ENCODE data around the gene CFAP221. TPM values are rescaled to one million over a fixed set of nuclear protein-coding genes. Genes with fewer than 3 reads are reported as not detected.
"Not testable (repeated sequence)": the region's sequence is repeated elsewhere in the genome, so short reads cannot be mapped to it uniquely, and the experiment has no call there.

The CFAP221 gene
- polyA plus RNA-seq, 2 of the 4 experiments (the other 2 are of a cell fraction): 0.17 to 0.30 TPM

GRCh38 chr2:119609337-119609736 lies 65.1 kb downstream of the CFAP221 start (continued):
- TF ChIP-seq HMGXB4 (CRISPR knock-in tag; IDR thresholded peaks at IDR 0.05; ENCODE audit: borderline replicate concordance): no peak
- no peak for TF ChIP-seq MYC (IDR thresholded peaks at IDR 0.05; ENCODE audit: borderline replicate concordance, low read length)
- no peak for TF ChIP-seq SMC3 (IDR thresholded peaks at IDR 0.05)
- TF ChIP-seq MAFK (IDR thresholded peaks at IDR 0.05; ENCODE audit: partially characterized antibody): no peak
- TF ChIP-seq FOSB (CRISPR knock-in tag; IDR thresholded peaks at IDR 0.05): no peak
- no peak for TF ChIP-seq RARB (CRISPR knock-in tag; IDR thresholded peaks at IDR 0.05)
- no peak for TF ChIP-seq RCOR1 (IDR thresholded peaks at IDR 0.05; ENCODE audit: low read depth, low read length)
- TF ChIP-seq NPAS2 (CRISPR knock-in tag; IDR thresholded peaks at IDR 0.05; ENCODE audit: borderline replicate concordance): no peak

GRCh38 chr2:119614140-119614539 lies 69.9 kb downstream of the CFAP221 start:
- CTCF ChIA-PET: interaction anchor here (0.6 kb wide), 1 partner anchor 27 kb away, joined by 3 read pairs; no protein-coding TSS in a partner anchor
- FAIRE-seq; H3K27ac ChIP-seq; POLR2A ChIA-PET; DNase-seq (ENCODE audit: low read depth in 1 of 2, low spot score in 1 of 2); H3K4me3 ChIP-seq; ATAC-seq; H3K4me2 ChIP-seq; H3K4me1 ChIP-seq: not testable (repeated sequence)
- H3K9me3 ChIP-seq: peaks cover 34% of the 10 kb centered on the region
- peak; percentile 34; the same call in 1 of the 2 replicates for TF ChIP-seq KDM1A (IDR thresholded peaks at IDR 0.05; ENCODE audit: low read depth)

GRCh38 chr2:119616421-119616820 lies 72.2 kb downstream of the CFAP221 start:
- Histone ChIP-seq H3K4me2 (no peak overlapping the region), H3K4me1 (no peaks in the 10 kb centered on the region), H3K9me3 (peaks cover 34% of the 10 kb centered on the region), H3K4me3 (no peak overlapping the region), H3K27ac (no peak overlapping the region)
- TF ChIP-seq BHLHE40 (IDR thresholded peaks at IDR 0.05; ENCODE audit: low read depth, low read length) (no peak), KDM5A (IDR thresholded peaks at IDR 0.05) (no peak)
- FAIRE-seq: no peak
- 4% methylated on average over 6 of the region's 6 CpGs for WGBS (ENCODE audit: missing lambda C conversion rate)
- ChIA-PET CTCF (no interaction called here), POLR2A (no interaction called here)
- DNase-seq (ENCODE audit: low read depth in 1 of 2, low spot score in 1 of 2): no peak
- no peak for ATAC-seq

GRCh38 chr2:119617455-119617854 lies 73.2 kb downstream of the CFAP221 start:
- ATAC-seq: no peak

GRCh38 chr2:119618725-119619124 lies 74.5 kb downstream of the CFAP221 start:
- CTCF ChIA-PET: not testable (repeated sequence)

More at GRCh38 chr2:119617455-119617854, 73.2 kb downstream of the CFAP221 start:
- Histone ChIP-seq H3K4me1 (no peaks in the 10 kb centered on the region), H3K9me3 (peaks cover 31% of the 10 kb centered on the region), H3K27ac (no peak overlapping the region), H3K4me3 (no peak overlapping the region), H3K4me2 (no peak overlapping the region)
- WGBS (ENCODE audit: missing lambda C conversion rate): 9% methylated on average over 2 of the region's 2 CpGs
- CTCF ChIA-PET: no interaction called here
- DNase-seq (ENCODE audit: low read depth in 1 of 2, low spot score in 1 of 2) (no peak), FAIRE-seq (no peak)
- POLR2A ChIA-PET: no interaction called here
- TF ChIP-seq CHD4 (IDR thresholded peaks at IDR 0.05; ENCODE audit: borderline replicate concordance): no peak
- no peak for TF ChIP-seq ZC3H11A (IDR thresholded peaks at IDR 0.05)
- no peak for TF ChIP-seq RAD21 (conservative IDR thresholded peaks at IDR 0.05 in 1 of 2, IDR thresholded peaks at IDR 0.05 in 1 of 2)
- no peak for TF ChIP-seq NPAS2 (CRISPR knock-in tag; IDR thresholded peaks at IDR 0.05; ENCODE audit: borderline replicate concordance)
- TF ChIP-seq HDAC2 (IDR thresholded peaks at IDR 0.05): no peak
- TF ChIP-seq MYC (IDR thresholded peaks at IDR 0.05; ENCODE audit: borderline replicate concordance, low read length): no peak
- no peak for TF ChIP-seq GATA3 (IDR thresholded peaks at IDR 0.05; ENCODE audit: borderline replicate concordance)
- no peak for TF ChIP-seq HOXB5 (CRISPR knock-in tag; IDR thresholded peaks at IDR 0.05)
- no peak for TF ChIP-seq FOSB (CRISPR knock-in tag; IDR thresholded peaks at IDR 0.05)
- TF ChIP-seq TFCP2L1 (CRISPR knock-in tag; IDR thresholded peaks at IDR 0.05): no peak
- no peak for TF ChIP-seq RARB (CRISPR knock-in tag; IDR thresholded peaks at IDR 0.05)
- no peak for TF ChIP-seq CBX2 (IDR thresholded peaks at IDR 0.05; ENCODE audit: borderline replicate concordance, low read depth)
- TF ChIP-seq RNF2 (IDR thresholded peaks at IDR 0.05; ENCODE audit: borderline replicate concordance, low read depth): no peak
- no peak for TF ChIP-seq MAFK (IDR thresholded peaks at IDR 0.05; ENCODE audit: partially characterized antibody)
- no peak for TF ChIP-seq EHF (CRISPR knock-in tag; IDR thresholded peaks at IDR 0.05)
- no peak for TF ChIP-seq MAZ (IDR thresholded peaks at IDR 0.05; ENCODE audit: borderline replicate concordance, low read depth, low read length)
- TF ChIP-seq ZSCAN20 (CRISPR knock-in tag; IDR thresholded peaks at IDR 0.05): no peak
- no peak for TF ChIP-seq HMGXB4 (CRISPR knock-in tag; IDR thresholded peaks at IDR 0.05; ENCODE audit: borderline replicate concordance)
- TF ChIP-seq ATOH8 (CRISPR knock-in tag; IDR thresholded peaks at IDR 0.05; ENCODE audit: low read depth): no peak
- no peak for TF ChIP-seq SREBF2 (IDR thresholded peaks at IDR 0.05)

More at GRCh38 chr2:119618725-119619124, 74.5 kb downstream of the CFAP221 start:
- H3K9me3 ChIP-seq: peaks cover 23% of the 10 kb centered on the region
- WGBS (ENCODE audit: missing lambda C conversion rate): no CpG with 5 or more reads among the region's 7 CpGs
- DNase-seq (ENCODE audit: low read depth in 1 of 2, low spot score in 1 of 2); H3K4me1 ChIP-seq; H3K4me3 ChIP-seq; ATAC-seq; H3K4me2 ChIP-seq; FAIRE-seq; POLR2A ChIA-PET; H3K27ac ChIP-seq: not testable (repeated sequence)

All from A549 (cell line).